GM13977 (cell line): ENCODE data around the gene C17orf78.
A peak's percentile ranks its signal among the peaks of the same experiment; 100 is the strongest.

Experiments used
- DNase-seq: peaks from one replicate; pipeline ENCODE4 v3.0.0; 2012; ENCODE audit warnings: low spot score
- in situ Hi-C: fragments of 300-500 bp; cut with MboI; formaldehyde crosslinking; loops from one replicate; pipeline ENCODE4 v1.12.0; 2022; ENCODE audit warnings: low sequenced_read_pairs, low pct_unique_long_range_greater_than_20kb, mixed read lengths, inconsistent platforms; ENCODE audit not compliant: unreplicated experiment
- TF ChIP-seq, protein P1 (sequence below): IDR thresholded peaks from 2 replicates; pipeline ENCODE4 v1.5.1; 2012; ENCODE audit warnings: mild to moderate bottlenecking, control low read depth; ENCODE audit not compliant: insufficient read depth; ENCODE audit errors: extremely low read depth, missing control alignments

The C17orf78 gene

DNA sequence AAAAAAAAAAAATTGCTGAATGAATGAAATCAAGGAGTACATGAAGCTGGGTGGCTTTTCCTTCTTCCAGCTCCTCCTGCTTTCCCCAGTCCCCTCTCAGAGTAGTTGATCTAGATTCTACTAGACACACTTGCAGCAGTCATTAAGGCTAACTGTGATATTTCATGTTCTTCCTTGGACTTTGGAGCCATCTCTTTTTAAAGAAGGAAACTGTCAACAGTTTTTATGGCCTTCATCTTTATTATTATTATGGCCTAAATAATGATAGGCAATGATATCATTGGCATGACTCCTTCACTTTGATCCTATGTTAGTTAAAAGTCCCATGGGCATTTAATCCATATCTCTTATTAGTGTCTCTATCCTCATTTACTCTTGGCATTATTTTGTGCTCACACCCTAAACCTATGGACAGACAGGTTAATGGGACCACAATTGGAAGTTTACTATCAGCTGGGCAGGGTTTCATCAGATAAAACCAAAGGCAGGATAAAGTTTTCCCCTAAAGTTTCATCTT, 9.7 kb downstream of the C17orf78 start:
- TF ChIP-seq, protein P1, sequence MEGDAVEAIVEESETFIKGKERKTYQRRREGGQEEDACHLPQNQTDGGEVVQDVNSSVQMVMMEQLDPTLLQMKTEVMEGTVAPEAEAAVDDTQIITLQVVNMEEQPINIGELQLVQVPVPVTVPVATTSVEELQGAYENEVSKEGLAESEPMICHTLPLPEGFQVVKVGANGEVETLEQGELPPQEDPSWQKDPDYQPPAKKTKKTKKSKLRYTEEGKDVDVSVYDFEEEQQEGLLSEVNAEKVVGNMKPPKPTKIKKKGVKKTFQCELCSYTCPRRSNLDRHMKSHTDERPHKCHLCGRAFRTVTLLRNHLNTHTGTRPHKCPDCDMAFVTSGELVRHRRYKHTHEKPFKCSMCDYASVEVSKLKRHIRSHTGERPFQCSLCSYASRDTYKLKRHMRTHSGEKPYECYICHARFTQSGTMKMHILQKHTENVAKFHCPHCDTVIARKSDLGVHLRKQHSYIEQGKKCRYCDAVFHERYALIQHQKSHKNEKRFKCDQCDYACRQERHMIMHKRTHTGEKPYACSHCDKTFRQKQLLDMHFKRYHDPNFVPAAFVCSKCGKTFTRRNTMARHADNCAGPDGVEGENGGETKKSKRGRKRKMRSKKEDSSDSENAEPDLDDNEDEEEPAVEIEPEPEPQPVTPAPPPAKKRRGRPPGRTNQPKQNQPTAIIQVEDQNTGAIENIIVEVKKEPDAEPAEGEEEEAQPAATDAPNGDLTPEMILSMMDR = no peak
- no peak for DNase-seq
- in situ Hi-C loops = loop anchor here (25.0 kb wide), 1 partner anchor 773 kb away; the partner anchor contains the start of gene MRM1

GRCh38 chr17:37386462-37386861, 10.7 kb downstream of the C17orf78 start:
- in situ Hi-C loops = loop anchor here (25.0 kb wide), 1 partner anchor 774 kb away; the partner anchor contains the start of gene MRM1
- no peak for DNase-seq
- TF ChIP-seq, protein P1 = no peak

DNA sequence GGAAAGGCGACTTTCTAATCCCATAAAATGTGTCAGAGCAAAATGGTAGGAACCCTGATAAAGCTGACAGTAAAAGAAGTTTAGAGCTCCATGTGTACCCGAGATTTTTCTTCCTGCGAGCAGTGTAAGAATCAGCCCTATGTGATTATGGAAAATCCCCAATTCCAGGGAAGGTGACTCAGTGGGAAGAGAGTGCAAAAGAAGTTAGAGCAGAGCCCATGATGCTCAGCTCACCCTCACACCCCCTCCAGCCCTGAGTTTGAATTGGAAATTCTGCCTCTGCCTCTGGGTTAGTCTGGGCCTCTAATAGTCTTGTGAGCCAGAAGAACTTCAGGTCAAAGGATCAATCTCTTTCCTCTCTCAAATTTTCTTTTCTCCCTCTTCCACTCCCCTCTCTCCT, 12.5 kb downstream of the C17orf78 start:
- in situ Hi-C loops = loop anchor here (25.0 kb wide), 1 partner anchor 776 kb away; the partner anchor contains the start of gene MRM1
- DNase-seq = no peak
- TF ChIP-seq, protein P1 = no peak

GRCh38 chr17:37389160-37389559, 13.4 kb downstream of the C17orf78 start:
- no peak for DNase-seq
- TF ChIP-seq, protein P1 = no peak
- in situ Hi-C loops = loop anchor here (25.0 kb wide), 1 partner anchor 777 kb away; the partner anchor contains the start of gene MRM1

DNA sequence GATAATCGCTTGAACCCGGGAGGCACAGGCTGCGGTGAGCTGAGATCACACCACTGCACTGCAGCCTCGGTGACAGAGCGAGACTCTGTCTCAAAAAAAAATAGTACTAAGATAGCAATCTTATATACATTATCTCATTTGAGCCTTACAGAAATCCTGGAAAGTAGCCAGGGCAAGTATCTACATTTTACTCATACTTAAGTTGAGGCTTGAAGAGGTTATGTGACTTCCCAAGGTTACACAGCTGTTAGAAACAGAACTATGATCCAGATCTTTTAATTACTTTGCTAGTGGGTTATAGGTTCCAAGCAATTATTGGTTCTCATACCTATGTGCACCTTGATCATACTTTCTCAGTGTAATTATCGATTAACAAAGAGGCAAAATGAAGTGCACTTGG, 15.4 kb downstream of the C17orf78 start:
- in situ Hi-C loops = loop anchor here (25.0 kb wide), 1 partner anchor 779 kb away; the partner anchor contains the start of gene MRM1
- TF ChIP-seq, protein P1 = no peak
- no peak for DNase-seq

DNA sequence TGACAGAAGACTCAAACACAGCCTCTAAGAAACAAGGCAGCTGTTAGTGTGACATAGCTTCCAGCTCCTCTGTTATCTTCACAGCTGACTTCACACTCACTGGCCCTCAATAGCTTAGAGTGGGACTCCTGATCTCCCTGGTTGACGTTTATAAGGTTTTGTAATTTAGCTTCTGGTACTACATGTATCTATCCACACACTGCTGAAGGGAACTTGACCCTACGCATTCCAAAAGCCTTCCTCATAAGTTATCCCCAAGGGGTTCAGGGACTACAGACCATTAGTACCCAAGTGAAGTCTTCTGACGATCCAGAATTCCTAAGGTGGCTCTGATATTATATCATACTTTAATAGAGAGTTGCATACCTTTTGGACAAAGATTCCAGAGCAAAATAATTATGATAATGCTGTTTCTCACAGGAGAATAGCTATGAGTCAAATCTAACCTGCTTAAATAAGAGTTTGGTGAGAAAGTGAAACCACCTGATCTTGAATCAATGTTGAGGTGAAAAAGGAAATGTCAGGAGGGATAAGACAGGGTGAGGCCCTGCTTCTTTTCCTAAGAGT, 16.3 kb downstream of the C17orf78 start:
- in situ Hi-C loops = loop anchor here (25.0 kb wide), 1 partner anchor 780 kb away; the partner anchor contains the start of gene MRM1
- DNase-seq = peak; percentile 55
- TF ChIP-seq, protein P1 = no peak
